GM19397 (cell line): ENCODE data around the gene BCAT1.
"Not testable (repeated sequence)": the region's sequence is repeated elsewhere in the genome, so short reads cannot be mapped to it uniquely, and the experiment has no call there.

Experiments used
- ATAC-seq: cut with Tn5 transposase; IDR thresholded peaks from one replicate; pipeline ENCODE4 v1.9.1; 2021; ENCODE audit warnings: mild to moderate bottlenecking, moderate library complexity; ENCODE audit not compliant: unreplicated experiment

BCAT1 gene

DNA sequence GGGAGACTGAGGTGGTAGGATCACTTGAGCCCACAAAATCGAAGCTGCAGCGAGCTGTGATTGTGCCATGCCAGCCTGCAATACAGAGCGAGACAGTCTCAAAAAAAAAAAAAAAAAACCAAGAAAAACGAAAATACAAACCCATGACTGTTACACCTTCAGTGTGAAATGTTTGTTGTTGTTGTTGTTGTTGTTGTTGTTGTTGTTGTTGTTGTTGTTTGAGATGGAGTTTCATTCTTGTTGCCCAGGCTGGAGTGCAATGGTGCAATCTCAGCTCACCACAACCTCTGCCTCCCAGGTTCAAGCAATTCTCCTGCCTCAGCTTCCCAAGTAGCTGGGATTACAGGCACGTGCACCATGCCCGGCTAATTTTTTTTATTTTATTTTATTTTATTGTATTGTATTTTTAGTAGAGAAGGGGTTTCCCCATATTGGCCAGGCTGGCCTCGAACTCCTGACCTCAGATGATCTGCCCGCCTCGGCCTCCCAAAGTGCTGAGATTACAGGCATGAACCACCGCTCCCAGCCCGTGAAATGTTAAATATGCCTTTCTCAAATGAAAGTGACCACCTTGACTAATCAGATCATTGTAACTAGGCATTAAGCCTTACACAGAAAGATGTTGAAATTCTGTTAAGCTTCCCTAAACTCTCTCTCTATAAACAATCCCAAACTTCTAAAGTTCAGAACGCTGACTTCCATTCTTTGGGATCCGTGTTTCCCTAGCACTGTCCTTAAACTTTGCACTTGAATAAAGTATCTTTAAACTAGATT lies 20.2 kb downstream of the BCAT1 start:
- ATAC-seq = not testable (repeated sequence)

GRCh38 chr12:24928131-24928530 lies 20.8 kb downstream of the BCAT1 start:
- no peak for ATAC-seq

DNA sequence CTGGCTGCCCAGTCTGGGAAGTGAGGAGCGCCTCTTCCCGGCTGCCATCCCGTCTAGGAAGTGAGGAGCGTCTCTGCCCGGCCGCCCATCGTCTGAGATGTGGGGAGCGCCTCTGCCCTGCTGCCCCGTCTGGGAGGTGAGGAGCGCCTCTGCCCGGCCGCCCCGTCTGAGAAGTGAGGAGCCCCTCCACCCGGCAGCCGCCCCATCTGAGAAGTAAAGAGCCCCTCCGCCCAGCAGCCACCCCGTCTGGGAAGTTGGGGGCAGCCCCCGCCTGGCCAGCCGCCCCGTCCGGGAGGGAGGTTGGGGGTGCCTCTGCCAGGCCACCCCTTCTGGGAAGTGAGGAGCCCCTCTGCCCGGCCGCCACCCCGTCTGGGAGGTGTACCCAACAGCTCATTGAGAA lies 22.8 kb downstream of the BCAT1 start:
- ATAC-seq = not testable (repeated sequence)

DNA sequence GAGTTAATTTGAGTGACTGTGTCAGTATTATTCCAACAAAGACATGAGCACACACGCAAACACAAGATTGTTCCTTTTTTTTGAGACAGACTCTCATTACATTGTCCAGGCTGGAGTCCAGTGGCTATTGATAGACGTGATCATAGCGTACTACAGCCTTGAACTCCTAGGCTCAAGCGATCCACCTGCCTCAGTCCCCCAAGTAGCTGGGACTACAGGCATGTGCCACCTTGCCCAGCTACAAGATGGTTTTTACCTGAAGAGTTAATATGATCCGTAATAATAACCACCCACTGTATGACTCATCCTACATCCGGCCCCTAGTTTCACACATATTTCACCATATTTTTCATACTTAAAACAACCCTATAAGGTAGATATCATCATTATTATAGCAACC lies 26.8 kb downstream of the BCAT1 start:
- ATAC-seq = no peak

DNA sequence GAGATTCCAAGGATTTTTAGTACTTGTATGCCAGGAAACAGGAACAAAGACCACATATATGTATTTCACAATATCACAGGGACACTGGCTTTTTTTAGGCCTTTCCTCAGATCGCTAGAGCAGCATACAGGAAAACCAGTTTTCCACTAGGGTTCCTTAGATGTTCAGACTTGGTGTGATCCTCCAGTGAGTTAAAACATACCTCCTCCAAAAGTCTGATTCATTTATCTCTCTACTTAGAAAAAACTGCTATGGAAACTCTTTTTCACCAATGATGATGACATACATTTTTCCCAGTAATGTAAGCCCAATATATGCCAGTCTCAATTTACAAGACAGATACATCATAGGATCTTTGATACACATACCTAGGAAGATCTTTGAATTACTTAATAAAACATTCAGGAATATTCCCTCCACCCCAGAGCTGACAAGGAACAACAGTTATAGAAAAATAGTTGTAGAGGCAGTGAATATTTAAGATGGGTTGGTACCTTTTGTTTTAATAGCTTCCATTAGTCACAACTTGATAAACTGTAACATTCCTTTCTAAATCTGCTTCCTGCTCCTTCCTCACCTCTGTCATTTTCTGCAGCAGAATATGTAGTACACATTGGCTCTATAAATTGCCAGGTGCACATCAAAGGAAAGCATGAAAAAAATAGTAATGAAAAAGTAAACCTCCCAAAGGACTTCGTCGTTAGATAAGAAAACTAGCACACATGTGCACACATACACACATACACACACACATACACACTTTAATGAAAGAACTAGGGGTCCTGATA lies 27.5 kb downstream of the BCAT1 start:
- ATAC-seq = no peak

- no peak for ATAC-seq
Observed at GRCh38 chr12:24920141-24920540, 28.8 kb downstream of the BCAT1 start.

DNA sequence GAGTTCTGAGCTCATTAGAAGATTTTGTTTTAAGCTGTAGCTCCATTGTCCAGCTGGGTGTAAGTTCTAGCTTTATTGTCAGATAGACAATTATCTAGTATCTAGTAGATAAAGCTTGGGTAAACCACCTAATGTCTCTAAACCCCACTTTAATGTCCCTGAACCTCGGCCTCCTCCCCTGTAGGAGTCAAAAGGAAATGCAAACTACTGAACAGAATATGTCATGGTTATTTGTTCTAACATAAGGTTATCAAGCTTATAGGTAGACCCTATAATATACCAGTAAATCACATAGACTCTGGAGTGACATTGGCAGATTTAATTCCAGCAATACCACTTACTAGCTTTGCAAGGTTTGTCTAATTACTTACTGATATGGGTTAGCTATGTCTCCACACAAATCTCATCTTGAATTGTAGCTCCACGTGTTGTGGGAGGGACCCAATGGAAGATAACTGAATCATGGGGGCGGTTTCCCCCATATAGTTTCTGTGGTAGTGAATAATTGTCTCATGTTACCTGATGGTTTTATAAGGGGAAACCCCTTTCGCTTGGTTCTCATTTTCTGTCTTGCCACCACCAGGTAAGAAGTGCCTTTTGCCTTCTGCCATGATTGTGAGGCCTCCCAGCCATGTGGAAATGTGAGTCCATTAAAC lies 29.4 kb downstream of the BCAT1 start:
- ATAC-seq = no peak

DNA sequence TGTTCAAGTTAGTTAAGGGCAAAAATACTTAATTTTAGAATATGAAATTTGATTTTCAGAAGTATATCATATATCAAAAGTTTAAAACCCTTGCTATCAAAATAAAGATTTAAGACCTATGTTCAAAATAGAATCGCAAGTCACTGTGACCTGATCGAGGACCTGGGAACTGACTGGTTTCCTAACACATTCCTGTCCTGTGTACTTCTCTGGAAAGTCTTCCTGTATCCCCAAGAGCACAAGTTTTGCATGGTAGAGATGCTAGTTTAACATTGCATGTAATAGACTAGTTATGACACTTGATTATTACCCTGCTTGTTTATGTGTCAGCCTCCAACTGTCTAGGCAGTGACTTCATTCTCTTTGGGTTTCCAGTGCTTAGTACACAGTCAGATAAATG lies 30.3 kb downstream of the BCAT1 start:
- ATAC-seq = no peak

DNA sequence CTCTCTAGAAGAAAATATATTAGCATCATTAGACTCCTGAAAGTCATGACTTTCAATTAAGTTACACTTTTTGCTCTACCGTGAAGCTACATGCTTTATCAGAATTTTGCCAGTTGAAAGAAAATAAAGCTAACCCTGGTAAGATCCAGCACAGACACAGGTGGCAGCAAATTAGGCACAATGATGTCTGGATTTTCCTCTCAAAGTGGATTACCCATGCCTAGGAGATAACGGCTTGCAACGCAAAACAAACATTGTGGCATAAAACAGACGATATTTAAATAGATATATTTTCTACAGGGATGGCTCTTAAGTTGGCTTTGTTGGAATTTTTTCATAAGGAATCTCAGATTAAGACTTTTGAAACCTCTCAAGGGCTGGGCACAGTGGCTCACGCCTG lies 33.4 kb downstream of the BCAT1 start:
- no peak for ATAC-seq

DNA sequence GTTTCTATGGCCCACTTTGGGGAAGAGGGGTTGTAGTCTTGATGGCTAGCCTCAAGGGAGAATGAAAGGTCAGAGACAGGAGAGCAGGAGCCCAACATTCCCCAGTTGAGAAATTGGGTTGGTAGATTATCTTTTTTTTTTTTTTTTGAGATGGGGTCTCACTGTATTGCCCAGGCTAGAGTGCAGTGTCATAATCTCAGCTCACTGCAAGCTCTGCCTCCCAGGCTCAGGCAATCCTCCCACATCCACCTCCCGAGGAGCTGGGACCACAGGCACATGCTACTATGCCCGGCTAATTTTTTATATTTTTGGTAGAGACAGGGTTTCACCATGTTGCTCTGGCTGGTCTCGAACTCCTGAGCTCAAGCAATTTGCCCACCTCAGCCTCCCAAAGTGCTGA lies 34.9 kb downstream of the BCAT1 start:
- no peak for ATAC-seq

- no peak for ATAC-seq
Observed at GRCh38 chr12:24913130-24913529, 35.8 kb downstream of the BCAT1 start.

DNA sequence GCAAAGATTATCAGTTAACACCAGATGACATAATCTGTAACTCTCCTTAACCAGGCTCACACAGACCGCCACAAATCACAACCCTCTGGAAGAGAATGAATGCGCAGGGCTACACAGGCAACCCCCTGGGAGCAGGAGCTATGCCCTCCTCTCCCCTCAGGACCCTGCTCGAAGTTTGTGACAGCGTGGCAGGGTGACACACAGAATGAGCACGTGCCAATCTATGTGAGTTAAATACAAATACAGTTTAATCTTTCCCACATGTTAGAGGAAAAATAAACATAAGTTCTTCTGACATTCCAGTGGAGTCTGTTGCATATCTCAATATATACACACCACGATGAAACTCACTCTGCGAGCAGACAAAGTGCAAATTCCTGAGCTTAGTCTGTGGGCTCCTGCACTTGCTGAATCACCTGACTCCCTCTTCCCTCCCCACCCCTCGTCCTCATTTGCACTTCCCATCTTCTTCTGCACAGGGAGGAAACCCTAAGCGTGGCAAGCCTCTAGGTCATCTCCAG lies 37.6 kb downstream of the BCAT1 start:
- no peak for ATAC-seq

- not testable (repeated sequence) for ATAC-seq
Observed at GRCh38 chr12:24910192-24910591, 38.7 kb downstream of the BCAT1 start.

DNA sequence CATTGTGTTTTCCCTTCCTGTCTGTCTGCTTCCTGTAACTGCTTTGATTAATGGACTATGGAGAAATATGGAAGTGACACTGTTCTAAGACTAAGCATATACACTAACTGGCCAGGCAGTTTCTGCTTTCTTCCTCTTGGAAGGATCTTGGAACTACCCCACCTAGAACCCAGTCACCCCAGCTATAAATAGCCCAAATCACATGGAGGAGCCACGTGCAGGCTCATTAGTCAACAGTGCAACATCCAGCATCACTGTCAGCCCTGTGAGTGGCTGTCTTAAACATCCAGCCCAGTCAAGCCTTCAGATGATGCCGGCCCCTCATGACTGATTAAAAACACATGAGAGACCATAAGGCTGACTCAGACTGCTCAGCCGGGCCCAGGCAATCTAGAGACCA lies 39.2 kb downstream of the BCAT1 start:
- no peak for ATAC-seq

DNA sequence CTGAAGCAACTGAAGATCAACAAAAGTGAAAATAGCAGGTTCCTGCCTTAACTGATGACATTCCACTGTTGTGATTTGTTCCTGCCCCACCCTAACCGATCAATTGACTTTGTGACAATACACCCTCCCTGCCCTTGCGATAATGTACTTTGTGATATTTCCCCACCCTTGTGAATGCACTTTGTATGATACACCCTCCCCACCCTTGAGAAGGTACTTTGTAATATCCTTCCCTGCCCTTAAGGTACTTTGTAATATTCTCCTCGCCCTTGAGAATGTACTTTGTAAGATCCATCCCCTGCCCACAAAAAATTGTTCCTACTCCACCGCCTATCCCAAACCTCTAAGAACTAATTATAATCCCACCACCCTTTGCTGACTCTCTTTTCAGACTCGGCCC lies 41.4 kb downstream of the BCAT1 start:
- no peak for ATAC-seq

DNA sequence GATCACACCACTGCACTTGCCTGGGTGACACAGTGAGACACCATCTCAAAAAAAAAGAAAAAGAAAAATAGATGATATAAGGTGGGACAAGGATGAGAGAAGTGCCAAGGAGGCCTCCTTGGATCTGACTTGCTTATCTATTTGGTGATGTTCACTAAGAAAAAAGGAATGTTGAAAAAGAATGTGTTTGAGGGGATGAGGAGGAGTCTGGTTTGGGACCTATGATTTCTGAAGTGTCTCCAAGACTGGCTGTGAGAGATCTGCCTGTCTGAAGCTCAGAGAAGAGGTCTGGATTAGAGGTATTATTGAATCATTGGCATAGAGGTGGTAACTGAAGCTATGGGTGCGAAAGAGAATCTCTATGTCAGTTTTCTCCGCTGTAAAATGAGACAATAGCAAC lies 42.8 kb downstream of the BCAT1 start:
- ATAC-seq = no peak

GRCh38 chr12:24905431-24905830 lies 43.5 kb downstream of the BCAT1 start:
- no peak for ATAC-seq

DNA sequence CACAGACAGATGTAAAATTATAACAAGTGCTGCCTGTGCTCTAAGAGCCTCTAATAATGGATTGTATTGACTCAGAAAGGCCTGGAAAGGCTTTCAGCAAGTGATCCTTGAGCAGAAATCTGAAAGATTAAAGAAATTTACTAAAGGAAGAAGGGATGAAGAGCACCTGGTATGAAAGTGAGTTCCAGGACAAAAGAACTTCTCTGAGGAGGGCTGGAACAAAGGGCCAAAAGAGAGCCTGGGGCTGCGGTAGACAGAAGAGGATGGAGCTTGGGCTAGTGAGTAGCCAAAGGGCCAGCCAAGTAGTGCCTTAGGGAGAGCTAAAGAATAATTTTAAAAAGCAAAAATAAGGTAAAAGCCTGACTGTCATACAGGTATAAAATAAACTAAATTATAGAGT lies 44.0 kb downstream of the BCAT1 start:
- no peak for ATAC-seq

GRCh38 chr12:24903329-24904088 lies 45.4 kb downstream of the BCAT1 start:
- no peak for ATAC-seq

DNA sequence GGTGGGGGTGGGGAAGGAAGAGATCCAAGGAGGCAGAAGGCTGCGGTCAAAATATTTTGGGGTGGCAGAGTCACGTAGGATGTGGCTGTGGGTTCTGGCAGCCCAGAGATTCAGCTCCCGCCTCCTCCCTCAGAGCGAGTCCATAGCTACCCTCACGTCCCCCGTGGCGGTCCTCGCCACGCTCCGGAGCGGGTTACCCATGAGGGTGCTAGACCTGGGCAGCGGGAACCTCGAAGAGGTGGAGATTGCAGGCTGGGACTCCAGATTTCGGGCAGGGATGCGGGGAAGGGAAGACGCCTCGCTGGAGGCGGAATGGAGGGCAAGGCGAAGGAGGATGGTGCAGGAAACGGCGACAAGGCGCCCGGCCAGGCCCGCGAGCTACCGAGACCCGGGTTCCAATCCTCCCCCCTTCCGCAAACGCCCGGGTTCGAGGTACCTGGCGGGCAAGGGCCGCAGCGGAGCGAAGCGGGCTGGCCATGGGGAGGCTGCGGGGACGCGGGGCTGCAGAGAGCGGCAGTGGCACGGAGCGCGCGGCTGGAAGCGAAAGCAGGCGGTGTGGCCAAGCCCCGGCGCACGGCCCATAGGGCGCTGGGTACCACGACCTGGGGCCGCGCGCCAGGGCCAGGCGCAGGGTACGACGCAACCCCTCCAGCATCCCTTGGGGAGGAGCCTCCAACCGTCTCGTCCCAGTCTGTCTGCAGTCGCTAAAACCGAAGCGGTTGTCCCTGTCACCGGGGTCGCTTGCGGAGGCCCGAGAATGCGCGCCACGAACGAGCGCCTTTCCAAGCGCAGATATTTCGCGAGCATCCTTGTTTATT lies 46.2 kb downstream of the BCAT1 start:
- no peak for ATAC-seq
